OCI-LY3 (cell line): ENCODE measurements around the gene R3HDM4.
"Not testable (repeated sequence)": the region's sequence is repeated elsewhere in the genome, so short reads cannot be mapped to it uniquely, and the experiment has no call there.

Source experiments
- H2AFZ ChIP-seq: fragments of 200-600, 300-600 bp; shearing (Covaris generic); 2 replicates; pipeline ENCODE4 v1.6.0; 2014; ENCODE audit warnings: antibody characterized with exemption, low read depth, low read length
- H3K27ac ChIP-seq: fragments of 200-600, 300-600 bp; sonication (generic); 2 replicates; pipeline ENCODE4 v1.5.1; 2014; ENCODE audit warnings: mild to moderate bottlenecking, low read length, moderate library complexity, mixed read lengths
- H3K27me3 ChIP-seq: fragments of 200-600, 300-600 bp; sonication (generic); 2 replicates; pipeline ENCODE4 v1.6.1; 2014; ENCODE audit warnings: low read depth, low read length, mixed read lengths
- H3K36me3 ChIP-seq: fragments of 200-600, 300-600 bp; sonication (generic); replicated peaks from 2 replicates; pipeline ENCODE3; 2014; ENCODE audit warnings: low read depth, low read length, mixed read lengths
- H3K4me1 ChIP-seq: fragments of 300-600, 200-600 bp; sonication (generic); 2 replicates; pipeline ENCODE4 v1.6.1; 2014; ENCODE audit warnings: low read length, mixed read lengths
- H3K4me2 ChIP-seq: fragments of 200-600, 300-600 bp; sonication (generic); 2 replicates; pipeline ENCODE4 v1.6.1; 2014; ENCODE audit warnings: low read length, mixed read lengths
- H3K4me3 ChIP-seq: fragments of 300-600, 200-600 bp; sonication (generic); 2 replicates; pipeline ENCODE4 v1.5.1; 2014; ENCODE audit warnings: antibody characterized with exemption, mild to moderate bottlenecking, low read length, moderate library complexity
- H3K79me2 ChIP-seq: fragments of 300-600, 200-600 bp; shearing (Covaris generic); 2 replicates; pipeline ENCODE4 v1.6.1; 2014; ENCODE audit warnings: mild to moderate bottlenecking, low read length, mixed read lengths
- H3K9ac ChIP-seq: fragments of 300-600, 200-600 bp; shearing (Covaris generic); 2 replicates; pipeline ENCODE4 v1.6.0; 2014; ENCODE audit warnings: mild to moderate bottlenecking, low read length, moderate library complexity
- H3K9me3 ChIP-seq: fragments of 200-600, 300-600 bp; shearing (Covaris generic); 2 replicates; pipeline ENCODE4 v1.6.1; 2014; ENCODE audit warnings: low read length, mixed read lengths; ENCODE audit not compliant: insufficient read depth
- H4K20me1 ChIP-seq: fragments of 200-600, 300-600 bp; sonication (generic); 2 replicates; pipeline ENCODE4 v1.6.1; 2016; ENCODE audit warnings: low read length, mixed read lengths; ENCODE audit not compliant: insufficient read depth
- EZH2phosphoT487 ChIP-seq: fragments of 200-600 bp; shearing (Covaris generic); IDR thresholded peaks from 2 replicates; pipeline ENCODE4 v1.6.1; 2018; ENCODE audit warnings: antibody characterized with exemption, mixed run types, low read depth
- TF ChIP-seq, protein P1 (sequence below): fragments of 200-600, 300-600 bp; sonication (generic); IDR thresholded peaks from 2 replicates; pipeline ENCODE4 v1.5.1; 2014; ENCODE audit warnings: antibody characterized with exemption, low read length, low read depth

The R3HDM4 gene

DNA sequence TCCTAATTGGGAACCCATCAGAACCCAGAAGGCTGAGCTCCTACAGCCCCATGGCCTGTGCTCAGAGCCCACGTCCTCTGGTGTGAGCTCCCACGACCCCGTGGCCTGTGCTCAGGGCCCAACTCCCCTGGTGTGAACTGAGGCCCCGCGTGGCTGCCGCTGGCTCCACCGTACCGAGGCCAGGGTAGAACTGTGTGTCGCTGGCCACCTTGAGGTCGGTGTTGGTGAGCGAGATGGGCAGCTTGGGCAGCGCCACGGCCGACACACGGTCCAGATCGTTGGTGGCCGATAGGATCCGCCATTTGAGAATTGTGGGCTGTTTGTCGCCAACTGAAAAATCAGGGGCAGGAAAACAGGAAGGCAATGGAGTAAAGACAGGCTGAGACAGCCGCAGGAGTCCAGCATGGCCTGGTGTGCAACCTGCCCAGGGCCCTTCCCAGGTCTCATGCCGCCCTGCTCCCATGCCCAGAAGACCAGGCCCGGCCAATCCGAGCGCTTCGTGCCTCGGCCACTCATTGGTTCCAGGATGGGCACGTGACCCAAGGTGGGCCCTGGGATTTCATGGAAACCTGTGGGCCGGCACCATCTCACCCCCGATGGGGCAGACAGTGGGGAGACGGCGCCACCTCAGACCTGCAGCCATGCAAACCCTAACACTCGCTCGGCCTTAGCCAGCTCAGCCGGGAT lies 31.5 kb downstream of the R3HDM4 start:
- Histone ChIP-seq H3K9ac (no peak overlapping the region), H3K4me3 (no peak overlapping the region), H3K4me2 (no peak overlapping the region), H2AFZ (no peak overlapping the region), H4K20me1 (0 out of 2 replicates have a peak, but pooled peaks cover 6% of the 10 kb centered on the region), H3K9me3 (no peaks in the 10 kb centered on the region), H3K27ac (no peak overlapping the region), H3K36me3 (peaks cover 47% of the 10 kb centered on the region), H3K79me2 (no peaks in the 10 kb centered on the region), H3K4me1 (no peaks in the 10 kb centered on the region), H3K27me3 (no peaks in the 10 kb centered on the region)
- no peak for TF ChIP-seq EZH2phosphoT487
- TF ChIP-seq, protein P1, sequence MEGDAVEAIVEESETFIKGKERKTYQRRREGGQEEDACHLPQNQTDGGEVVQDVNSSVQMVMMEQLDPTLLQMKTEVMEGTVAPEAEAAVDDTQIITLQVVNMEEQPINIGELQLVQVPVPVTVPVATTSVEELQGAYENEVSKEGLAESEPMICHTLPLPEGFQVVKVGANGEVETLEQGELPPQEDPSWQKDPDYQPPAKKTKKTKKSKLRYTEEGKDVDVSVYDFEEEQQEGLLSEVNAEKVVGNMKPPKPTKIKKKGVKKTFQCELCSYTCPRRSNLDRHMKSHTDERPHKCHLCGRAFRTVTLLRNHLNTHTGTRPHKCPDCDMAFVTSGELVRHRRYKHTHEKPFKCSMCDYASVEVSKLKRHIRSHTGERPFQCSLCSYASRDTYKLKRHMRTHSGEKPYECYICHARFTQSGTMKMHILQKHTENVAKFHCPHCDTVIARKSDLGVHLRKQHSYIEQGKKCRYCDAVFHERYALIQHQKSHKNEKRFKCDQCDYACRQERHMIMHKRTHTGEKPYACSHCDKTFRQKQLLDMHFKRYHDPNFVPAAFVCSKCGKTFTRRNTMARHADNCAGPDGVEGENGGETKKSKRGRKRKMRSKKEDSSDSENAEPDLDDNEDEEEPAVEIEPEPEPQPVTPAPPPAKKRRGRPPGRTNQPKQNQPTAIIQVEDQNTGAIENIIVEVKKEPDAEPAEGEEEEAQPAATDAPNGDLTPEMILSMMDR = no peak

DNA sequence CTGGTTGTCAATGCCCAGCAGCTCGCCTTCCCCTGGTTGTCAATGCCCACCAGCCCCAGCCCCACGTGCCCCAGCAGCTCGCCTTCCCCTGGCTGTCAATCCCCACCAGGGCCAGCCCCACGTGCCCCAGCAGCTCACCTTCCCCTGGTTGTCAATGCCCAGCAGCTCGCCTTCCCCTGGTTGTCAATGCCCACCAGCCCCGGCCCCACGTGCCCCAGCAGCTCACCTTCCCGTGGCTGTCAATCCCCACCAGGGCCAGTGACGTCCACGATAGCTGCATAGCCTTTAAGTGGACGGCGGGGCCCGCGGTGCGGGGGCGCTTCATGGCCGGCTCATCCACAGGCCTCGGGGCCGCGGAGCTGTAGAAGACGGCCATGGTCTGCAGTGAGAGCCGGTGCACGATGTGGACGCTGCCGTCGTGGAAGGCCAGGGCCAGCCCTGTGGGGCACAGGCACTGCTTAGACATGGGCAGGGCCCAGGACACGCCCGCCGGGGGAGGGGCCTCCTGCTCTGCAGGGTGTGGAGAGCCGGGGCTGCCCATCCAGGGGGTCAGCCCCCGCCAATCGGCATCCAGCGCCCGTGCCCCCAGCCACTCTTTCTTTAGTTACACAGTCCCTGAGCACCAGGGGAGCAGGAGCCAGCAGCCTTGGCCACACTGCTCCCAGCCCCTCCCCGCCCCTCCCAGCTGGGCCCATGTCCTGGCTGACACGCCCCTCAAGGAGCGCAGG lies 33.1 kb downstream of the R3HDM4 start:
- H3K4me2 ChIP-seq = no peak overlapping the region
- no peaks in the 10 kb centered on the region for H3K79me2 ChIP-seq
- no peaks in the 10 kb centered on the region for H3K27me3 ChIP-seq
- no peak overlapping the region for H3K27ac ChIP-seq
- H3K36me3 ChIP-seq = peaks cover 36% of the 10 kb centered on the region
- 0 out of 2 replicates have a peak, but pooled peaks cover 6% of the 10 kb centered on the region for H4K20me1 ChIP-seq
- no peak overlapping the region for H3K9ac ChIP-seq
- TF ChIP-seq EZH2phosphoT487 = no peak
- TF ChIP-seq, protein P1 = no peak
- H3K9me3 ChIP-seq = no peaks in the 10 kb centered on the region
- H3K4me3 ChIP-seq = no peak overlapping the region
- H3K4me1 ChIP-seq = no peaks in the 10 kb centered on the region
- H2AFZ ChIP-seq = no peak overlapping the region

DNA sequence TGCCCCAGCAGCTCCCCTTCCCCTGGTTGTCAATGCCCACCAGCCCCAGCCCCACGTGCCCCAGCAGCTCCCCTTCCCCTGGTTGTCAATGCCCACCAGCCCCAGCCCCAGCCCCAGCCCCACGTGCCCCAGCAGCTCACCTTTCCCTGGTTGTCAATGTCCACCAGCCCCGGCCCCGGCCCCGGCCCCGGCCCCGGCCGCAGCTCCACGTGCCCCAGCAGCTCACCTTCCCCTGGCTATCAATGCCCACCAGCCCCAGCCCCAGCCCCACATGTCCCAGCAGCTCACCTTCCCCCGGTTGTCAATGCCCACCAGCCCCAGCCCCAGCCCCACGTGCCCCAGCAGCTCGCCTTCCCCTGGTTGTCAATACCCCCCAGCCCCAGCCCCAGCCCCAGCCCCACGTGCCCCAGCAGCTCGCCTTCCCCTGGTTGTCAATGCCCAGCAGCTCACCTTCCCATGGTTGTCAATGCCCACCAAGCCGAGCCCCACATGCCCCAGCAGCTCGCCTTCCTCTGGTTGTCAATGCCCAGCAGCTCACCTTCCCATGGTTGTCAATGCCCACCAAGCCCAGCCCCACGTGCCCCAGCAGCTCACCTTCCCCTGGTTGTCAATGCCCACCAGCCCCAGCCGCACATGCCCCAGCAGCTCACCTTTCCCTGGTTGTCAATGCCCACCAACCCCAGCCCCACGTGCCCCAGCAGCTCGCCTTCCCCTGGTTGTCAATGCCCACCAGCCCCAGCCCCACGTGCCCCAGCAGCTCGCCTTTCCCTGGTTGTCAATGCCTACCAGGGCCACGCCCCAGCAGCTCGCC lies 34.1 kb downstream of the R3HDM4 start:
- H3K4me3 ChIP-seq, H3K4me1 ChIP-seq, H2AFZ ChIP-seq, H3K79me2 ChIP-seq, H3K4me2 ChIP-seq, H4K20me1 ChIP-seq, H3K9me3 ChIP-seq, H3K9ac ChIP-seq, H3K27ac ChIP-seq, H3K27me3 ChIP-seq: not testable (repeated sequence)
- H3K36me3 ChIP-seq = peaks cover 31% of the 10 kb centered on the region

DNA sequence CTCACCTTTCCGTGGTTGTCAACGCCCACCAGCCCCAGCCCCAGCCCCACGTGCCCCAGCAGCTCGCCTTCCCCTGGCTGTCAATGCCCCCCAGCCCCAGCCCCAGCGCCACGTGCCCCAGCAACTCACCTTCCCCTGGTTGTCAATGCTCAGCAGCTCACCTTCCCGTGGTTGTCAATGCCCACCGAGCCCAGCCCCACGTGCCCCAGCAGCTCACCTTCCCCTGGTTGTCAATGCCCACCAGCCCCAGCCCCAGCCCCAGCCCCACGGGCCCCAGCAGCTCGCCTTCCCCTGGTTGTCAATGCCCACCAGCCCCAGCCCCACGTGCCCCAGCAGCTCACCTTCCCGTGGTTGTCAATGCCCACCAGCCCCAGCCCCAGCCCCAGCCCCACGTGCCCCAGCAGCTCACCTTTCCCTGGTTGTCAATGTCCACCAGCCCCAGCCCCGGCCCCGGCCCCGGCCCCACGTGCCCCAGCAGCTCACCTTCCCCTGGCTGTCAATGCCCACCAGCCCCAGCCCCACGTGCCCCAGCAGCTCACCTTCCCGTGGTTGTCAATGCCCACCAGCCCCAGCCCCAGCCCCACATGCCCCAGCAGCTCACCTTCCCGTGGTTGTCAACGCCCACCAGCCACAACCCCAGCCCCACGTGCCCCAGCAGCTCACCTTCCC lies 34.9 kb downstream of the R3HDM4 start:
- H4K20me1 ChIP-seq, H3K79me2 ChIP-seq, H3K4me1 ChIP-seq, H3K27me3 ChIP-seq, H3K9me3 ChIP-seq, H3K9ac ChIP-seq, H3K4me2 ChIP-seq, H3K4me3 ChIP-seq, H3K27ac ChIP-seq, H2AFZ ChIP-seq: not testable (repeated sequence)
- peaks cover 36% of the 10 kb centered on the region for H3K36me3 ChIP-seq
